ENCODE measurements around the gene AFTPH.

- TF ChIP-seq, protein P1, sequence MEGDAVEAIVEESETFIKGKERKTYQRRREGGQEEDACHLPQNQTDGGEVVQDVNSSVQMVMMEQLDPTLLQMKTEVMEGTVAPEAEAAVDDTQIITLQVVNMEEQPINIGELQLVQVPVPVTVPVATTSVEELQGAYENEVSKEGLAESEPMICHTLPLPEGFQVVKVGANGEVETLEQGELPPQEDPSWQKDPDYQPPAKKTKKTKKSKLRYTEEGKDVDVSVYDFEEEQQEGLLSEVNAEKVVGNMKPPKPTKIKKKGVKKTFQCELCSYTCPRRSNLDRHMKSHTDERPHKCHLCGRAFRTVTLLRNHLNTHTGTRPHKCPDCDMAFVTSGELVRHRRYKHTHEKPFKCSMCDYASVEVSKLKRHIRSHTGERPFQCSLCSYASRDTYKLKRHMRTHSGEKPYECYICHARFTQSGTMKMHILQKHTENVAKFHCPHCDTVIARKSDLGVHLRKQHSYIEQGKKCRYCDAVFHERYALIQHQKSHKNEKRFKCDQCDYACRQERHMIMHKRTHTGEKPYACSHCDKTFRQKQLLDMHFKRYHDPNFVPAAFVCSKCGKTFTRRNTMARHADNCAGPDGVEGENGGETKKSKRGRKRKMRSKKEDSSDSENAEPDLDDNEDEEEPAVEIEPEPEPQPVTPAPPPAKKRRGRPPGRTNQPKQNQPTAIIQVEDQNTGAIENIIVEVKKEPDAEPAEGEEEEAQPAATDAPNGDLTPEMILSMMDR (IDR thresholded peaks at IDR 0.05), result no peak
- TF ChIP-seq POLR2A (IDR thresholded peaks at IDR 0.05), result no peak
Measured at GRCh38 chr2:64474636-64475035, 49.5 kb upstream of the AFTPH start.

Measured in testis (tissue), 2 donors.